HG02981 (cell line): ENCODE results near the gene PPP2R5A.
A peak's percentile ranks its signal among the peaks of the same experiment; 100 is the strongest.

Source experiments
- ATAC-seq: cut with Tn5 transposase; IDR thresholded peaks from one replicate; pipeline ENCODE4 v1.9.1; 2021; ENCODE audit warnings: mild to moderate bottlenecking, moderate library complexity; ENCODE audit not compliant: unreplicated experiment

Gene PPP2R5A

DNA sequence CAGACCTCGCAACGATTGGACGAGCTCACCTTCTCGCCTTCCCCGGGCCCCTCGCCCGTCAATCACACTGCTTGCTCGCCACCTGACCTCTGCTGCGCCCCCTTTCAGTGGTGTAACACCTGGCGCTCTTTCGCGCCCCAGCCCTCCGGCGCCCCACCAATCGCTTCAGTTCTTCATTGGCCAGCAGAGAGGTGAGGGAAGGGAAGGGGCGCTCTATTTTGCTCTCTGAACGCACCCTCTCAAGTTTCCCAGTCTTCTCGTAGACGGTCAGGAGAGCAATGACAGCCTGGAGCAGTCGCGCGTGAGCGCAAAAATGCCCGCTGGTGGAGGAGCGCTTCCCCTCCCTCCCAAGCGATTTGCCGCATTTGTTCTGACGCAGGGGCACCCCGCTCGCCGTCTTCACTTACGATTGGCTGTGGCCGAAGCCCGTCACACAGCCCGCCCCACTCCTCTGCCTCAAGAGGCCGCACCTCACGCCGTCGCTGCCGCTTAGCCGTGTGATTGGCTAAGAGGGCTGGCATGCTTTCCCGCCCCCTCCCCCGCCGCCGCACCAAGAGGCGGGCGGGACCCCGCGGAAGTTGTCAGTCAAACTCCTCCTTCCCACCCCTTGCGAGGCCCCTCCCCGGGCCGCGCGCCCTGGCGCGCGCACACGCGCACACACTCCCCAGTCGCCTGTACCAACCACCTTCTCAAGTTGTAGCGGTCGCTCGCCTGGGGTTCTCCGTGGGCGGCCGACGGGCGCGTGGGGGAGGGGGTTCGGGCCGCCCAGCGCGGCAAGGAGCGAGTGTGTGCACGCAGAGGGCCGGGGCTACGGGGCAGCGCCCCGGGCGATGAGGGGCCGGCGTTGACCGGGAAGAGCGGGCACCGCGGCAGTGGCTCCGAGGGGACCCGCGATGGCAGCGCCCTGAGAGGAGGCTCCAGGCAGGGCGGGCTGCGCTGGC lies at the start of gene PPP2R5A:
Gene PPP2R5A (plus strand): TSS at position 667 of the 941 bp plus-strand sequence. CDS start 701 bp downstream, outside the sequence.
- peak; percentile 92 for ATAC-seq

- ATAC-seq: no peak
Observed at GRCh38 chr1:212235857-212236256, 49.4 kb upstream of the PPP2R5A start.

- ATAC-seq: no peak
Observed at GRCh38 chr1:212236664-212237220, 48.5 kb upstream of the PPP2R5A start.

DNA sequence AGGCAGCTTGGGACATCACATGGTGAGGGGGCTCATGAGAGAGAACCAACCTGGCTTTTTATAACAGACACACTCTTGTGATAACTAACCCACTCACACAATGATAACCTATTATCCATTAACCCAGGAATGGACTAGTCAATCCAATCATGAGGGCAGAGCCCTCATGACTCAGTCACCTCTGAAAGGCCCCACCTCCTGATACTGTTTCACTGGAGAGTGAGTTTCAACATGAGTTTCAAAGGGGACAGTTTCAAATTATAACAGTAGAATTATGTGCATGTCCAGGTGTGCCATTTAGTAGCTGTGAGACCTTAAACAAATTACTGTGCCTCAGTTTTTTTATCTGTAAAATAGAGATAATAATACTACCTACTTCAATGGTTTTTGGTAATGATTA lies 47.6 kb upstream of the PPP2R5A start:
- peak; percentile 96 for ATAC-seq

DNA sequence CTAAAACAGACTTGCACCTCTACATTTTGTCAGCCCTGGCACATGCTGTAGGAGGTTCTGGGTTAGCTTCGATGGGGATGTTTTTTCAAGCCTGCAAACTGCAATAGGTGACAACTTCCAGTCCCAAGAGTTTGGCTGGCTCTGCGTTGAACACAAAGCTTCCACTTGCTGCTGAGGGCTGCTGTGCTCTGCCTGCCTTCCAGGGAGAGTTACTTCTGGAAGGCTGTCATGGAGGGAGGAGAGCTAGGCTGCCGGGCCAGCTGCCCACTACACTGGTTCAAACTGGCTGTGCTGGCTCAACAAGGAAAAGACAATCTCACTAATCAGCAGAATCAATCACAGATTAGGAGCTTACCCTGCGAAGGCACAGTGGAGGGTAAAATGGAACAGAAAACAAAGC lies 46.7 kb upstream of the PPP2R5A start:
- no peak for ATAC-seq

GRCh38 chr1:212241501-212241900 lies 43.7 kb upstream of the PPP2R5A start:
- ATAC-seq: no peak

DNA sequence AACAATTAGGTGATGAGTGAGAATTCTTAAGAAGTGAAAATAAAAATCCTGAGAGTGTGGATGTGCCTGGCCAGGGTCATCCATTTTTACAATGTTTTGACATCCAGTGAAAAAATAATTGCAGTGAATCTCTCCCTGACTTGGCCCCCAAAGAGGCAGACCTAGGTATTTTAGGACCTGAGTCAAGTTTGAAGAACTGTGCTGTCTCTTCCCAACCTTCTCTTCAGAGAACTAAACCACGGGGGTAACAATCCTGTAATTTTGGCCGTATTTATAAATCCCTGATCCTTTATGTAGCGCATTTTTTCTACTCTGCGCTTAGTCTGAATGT lies 43.3 kb upstream of the PPP2R5A start:
- ATAC-seq: no peak

GRCh38 chr1:212242288-212242984 lies 42.8 kb upstream of the PPP2R5A start:
- ATAC-seq: no peak

- ATAC-seq: no peak
Observed at GRCh38 chr1:212242985-212243308, 42.3 kb upstream of the PPP2R5A start.

DNA sequence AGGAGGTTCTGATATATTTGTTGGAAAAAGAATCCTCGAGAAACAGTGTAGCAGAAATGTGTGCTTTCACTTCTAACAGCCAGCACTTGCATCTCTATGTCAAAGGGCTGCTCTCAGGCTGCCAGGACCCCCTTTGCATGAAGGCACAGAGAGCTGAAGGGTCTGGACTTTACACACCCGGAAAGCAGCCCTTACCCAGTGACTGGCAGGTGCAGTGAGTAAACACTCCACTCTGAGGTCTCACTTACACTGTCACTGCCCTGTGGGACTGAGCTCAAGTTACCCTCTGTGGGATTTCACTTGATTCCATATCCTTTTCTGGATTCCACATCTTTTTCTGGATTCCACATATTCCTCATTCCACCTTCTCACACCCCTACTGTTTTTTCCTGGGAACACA lies 40.8 kb upstream of the PPP2R5A start:
- ATAC-seq: no peak

DNA sequence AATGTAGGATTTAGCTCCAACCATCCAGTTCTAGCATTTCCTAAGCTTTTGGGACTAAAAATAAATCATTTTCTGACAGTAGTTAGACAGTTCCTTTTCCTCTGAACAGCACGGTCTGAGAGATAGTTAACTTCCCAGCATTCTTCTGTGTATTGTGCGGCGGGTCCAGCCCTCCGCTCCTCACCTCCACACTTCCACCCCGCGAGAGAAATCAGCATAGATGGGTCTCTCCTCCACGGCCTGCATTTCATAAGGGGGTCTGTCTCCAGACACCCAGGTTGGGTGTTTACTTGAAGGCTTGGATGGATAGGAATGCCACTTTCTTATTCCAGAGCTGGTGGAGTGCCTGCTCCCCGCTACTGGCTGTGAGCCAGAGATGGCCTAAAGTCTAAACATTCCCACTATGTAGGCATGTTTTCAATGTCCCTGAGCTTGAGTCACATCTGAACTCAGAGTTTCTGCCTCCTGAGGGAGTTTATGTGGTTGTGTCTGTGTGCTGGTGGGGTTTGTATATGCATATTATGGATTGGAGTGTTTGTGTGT lies 38.0 kb upstream of the PPP2R5A start:
- ATAC-seq: no peak

- ATAC-seq: no peak
Observed at GRCh38 chr1:212247988-212248387, 37.2 kb upstream of the PPP2R5A start.

DNA sequence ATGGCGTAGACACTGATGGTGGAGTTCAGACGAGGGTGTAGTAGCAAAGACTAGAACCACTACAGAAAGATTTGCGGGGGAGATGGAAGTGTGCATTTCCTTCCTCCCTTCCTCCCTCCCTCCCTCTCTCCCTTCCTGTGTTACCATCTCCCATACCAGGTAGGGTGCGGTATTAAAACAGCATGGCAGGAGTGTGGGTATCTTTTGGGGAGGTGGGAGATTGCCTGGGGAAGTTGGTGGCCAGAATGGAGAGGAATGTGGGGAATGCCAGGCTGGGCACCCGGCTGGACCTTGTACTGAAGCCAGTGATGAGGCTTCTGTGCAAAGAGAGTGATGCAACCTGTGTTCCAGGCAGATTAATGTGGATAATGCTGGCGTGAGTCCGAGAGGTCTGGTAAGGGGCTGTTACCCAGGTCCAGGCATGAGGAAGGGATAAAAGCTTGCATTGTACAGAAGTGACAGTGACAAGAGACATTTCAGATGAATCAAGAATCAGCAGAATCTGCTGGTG lies 30.3 kb upstream of the PPP2R5A start:
- no peak for ATAC-seq

DNA sequence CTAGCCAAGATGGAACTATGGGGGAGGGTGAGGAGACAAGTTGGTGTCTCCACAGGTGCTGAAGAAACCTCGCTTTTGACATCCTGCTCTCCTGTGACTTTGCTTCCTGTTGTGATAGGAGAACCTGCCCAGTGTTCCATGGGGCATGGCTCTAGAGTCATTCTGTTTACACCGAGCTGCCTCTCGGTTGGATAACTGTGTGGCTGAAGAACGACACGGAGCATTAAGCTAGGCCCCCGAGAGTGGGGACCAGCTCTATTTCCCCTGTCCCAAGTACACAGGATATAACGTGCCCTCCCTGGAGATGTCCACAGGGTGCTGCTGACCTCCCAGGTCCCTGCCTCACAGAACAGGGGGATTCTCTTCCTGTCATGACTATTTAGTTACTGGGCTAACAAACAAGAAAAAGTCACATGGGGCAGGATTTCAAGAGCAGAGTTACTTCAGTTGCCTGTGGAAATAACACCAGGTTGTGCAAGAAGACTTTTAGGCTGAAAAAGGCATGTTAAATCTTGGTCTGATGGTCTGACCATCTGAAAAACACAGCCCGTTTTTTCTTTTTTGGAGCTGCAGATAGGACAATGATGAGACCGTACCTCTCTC lies 29.4 kb upstream of the PPP2R5A start:
- ATAC-seq: no peak

- no peak for ATAC-seq
Observed at GRCh38 chr1:212256369-212256768, 28.8 kb upstream of the PPP2R5A start.

DNA sequence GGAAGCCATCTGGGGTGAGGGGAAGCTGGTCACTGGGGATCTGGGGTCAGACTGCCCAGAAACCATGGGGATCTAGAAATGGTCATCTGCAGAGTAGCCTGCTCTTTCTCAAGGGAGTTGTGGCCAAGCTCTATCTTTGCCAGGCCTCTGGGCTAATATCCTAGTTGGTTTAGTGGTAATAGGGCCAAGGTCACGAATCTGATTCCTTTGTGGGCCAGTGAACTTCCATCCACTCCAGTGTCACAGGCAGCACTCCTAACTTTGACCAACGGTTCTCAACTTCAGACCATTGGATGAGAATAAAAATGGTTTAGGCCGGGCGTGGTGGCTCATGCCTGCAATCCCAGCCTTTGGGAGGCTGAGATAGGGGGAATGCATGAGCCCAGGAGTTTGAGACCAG lies 28.1 kb upstream of the PPP2R5A start:
- ATAC-seq: no peak

DNA sequence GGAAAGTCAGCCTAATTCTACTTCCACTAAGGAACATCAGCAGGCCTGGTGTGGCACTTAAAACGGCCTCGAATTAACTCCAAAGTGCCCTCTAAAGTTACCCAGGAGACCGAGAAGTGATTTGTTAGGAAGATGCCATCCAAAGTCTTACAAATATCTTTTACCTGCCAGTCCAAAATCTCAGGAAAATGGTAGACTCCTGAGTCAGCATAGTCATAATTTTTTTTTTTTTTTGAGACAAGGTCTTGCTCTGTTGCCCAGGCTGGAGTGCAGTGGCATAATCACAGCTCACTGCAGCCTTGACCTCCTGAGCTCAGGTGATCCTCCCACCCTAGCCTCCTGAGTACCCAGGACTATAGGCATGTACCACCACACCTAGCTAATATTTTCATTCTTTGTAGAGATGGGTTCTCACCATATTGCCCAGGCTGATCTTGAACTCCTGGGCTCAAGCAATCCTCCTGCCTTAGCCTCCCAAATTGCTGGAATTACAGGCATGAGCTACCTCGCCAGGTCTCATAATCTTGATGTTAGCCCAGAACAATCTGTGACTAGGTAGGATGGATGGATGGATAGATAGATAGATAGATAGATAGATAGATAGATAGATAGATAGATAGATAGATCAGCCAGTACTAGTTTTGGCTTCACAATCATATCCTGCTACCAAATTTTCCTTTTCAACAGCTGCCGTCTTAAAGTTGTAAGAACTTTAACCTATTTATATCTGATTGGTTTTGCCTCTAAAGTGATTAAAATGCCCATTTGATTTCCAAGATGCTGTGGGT lies 25.3 kb upstream of the PPP2R5A start:
- no peak for ATAC-seq

DNA sequence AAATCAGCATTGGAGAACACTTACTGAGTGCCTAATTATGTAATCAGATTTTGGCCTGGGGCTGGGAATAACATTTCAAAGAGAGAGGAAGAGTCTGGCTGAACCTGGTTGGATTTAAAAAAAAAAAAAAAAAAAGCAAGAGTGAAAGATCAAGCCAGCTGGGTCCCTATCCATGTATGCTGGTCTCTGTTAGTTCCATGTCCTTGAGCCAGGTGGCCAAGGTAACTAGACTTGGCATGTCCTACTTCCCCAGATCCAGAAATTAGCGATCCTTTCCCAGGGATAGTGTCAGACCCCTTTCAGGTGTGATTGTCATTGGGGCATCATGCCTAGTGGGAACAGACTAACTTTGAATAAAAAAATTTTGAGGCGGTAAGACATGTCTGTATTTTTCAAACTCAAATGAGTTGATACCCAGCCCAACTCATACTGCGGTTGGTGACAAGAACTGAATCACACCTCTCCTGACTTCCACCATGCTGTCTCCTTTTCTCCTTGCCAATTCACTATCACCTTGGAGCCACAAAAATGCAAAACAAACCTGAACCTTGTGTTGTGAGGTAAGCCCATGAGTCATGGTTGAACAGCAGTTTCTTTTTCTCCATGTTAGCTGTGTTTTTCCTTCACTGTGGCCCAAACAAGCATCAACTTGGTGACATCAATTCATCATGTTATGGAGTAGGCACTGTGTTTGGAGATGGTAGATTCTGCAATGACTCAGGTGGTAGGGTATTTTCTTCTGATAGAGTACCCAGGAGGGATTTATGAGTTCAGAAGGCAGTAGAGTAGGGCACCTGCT lies 24.5 kb upstream of the PPP2R5A start:
- ATAC-seq: no peak

DNA sequence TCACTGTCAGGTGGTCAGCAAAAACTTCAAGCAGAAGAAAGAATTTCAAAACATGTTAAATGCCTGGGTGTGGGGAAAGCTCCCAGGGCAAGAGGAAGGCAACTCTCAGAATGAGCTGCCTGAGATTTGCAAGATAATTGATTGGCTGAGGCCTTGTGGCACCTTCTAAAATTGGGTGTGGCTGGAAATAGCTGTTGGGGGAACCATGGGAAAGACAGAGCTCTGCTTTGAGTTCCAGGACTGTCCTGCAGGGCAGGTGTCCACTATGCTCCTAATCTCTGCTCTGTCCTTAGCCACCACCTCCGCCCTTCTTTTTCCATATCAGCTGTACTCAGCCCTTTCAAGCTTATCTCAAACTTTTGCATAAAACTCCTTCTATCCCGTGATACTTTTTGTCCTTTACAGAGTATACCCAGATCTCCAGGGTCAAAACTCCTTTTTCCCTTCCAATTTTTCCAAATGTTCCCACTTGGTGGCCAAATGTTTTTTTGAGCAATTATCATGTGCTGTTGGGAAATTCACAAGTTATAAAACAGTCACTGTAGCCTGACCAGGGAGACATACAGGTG lies 23.8 kb upstream of the PPP2R5A start:
- ATAC-seq: no peak
